Measurements from ENCODE around the gene RPAP3. TPM values are rescaled to one million over a fixed set of nuclear protein-coding genes. Genes with fewer than 3 reads are reported as not detected.

The RPAP3 gene
- total RNA-seq, 3 donors from 2014 or later: 11.4 to 25.0 (median 18.7) TPM

- no peaks in the 10 kb centered on the region for H3K27me3 ChIP-seq
- intact Hi-C loops (cut with DNase I; ENCODE audit: low total_unique reads): no loop called here
- peaks cover 8 to 10% of the 10 kb centered on the region in 2 donors for H3K4me1 ChIP-seq
- H3K4me3 ChIP-seq: no peak overlapping the region
- TF ChIP-seq POLR2A (IDR thresholded peaks at IDR 0.05) (no peak), POLR2AphosphoS5 (IDR thresholded peaks at IDR 0.05) (no peak), CTCF (IDR thresholded peaks at IDR 0.05) (no peak)
- H3K9me3 ChIP-seq: no peaks in the 10 kb centered on the region
- no peaks in the 10 kb centered on the region for H3K36me3 ChIP-seq
- DNase-seq (ENCODE audit: low spot score in 2 of 2): no peak
- no peak overlapping the region for H3K27ac ChIP-seq
Observed at GRCh38 chr12:47748899-47749298, 43.1 kb upstream of the RPAP3 start.

- peaks cover 8 to 9% of the 10 kb centered on the region in 2 donors for H3K4me1 ChIP-seq
- no peaks in the 10 kb centered on the region for H3K9me3 ChIP-seq
- H3K36me3 ChIP-seq: no peaks in the 10 kb centered on the region
- H3K27me3 ChIP-seq: no peaks in the 10 kb centered on the region
- DNase-seq (ENCODE audit: low spot score in 2 of 2): no peak
- intact Hi-C loops (cut with DNase I; ENCODE audit: low total_unique reads): no loop called here
- no peak for TF ChIP-seq CTCF (IDR thresholded peaks at IDR 0.05)
- no peak for TF ChIP-seq POLR2AphosphoS5 (IDR thresholded peaks at IDR 0.05)
- no peak for TF ChIP-seq POLR2A (IDR thresholded peaks at IDR 0.05)
- no peak overlapping the region for H3K4me3 ChIP-seq
- H3K27ac ChIP-seq: no peak overlapping the region
Observed at GRCh38 chr12:47748507-47748828, 42.6 kb upstream of the RPAP3 start.

- Histone ChIP-seq H3K27ac (no peak overlapping the region), H3K36me3 (no peaks in the 10 kb centered on the region), H3K27me3 (no peaks in the 10 kb centered on the region), H3K4me1 (peaks cover 8% of the 10 kb centered on the region in 2 donors), H3K4me3 (no peak overlapping the region), H3K9me3 (no peaks in the 10 kb centered on the region)
- intact Hi-C loops (cut with DNase I; ENCODE audit: low total_unique reads): no loop called here
- DNase-seq (ENCODE audit: low spot score in 2 of 2): no peak
- TF ChIP-seq POLR2A (IDR thresholded peaks at IDR 0.05) (no peak), POLR2AphosphoS5 (IDR thresholded peaks at IDR 0.05) (no peak), CTCF (IDR thresholded peaks at IDR 0.05) (no peak)
Observed at GRCh38 chr12:47747596-47748506, 42.0 kb upstream of the RPAP3 start.

- H3K9me3 ChIP-seq: no peaks in the 10 kb centered on the region
- no peak for DNase-seq (ENCODE audit: low spot score in 2 of 2)
- no peaks in the 10 kb centered on the region for H3K27me3 ChIP-seq
- H3K4me1 ChIP-seq: peaks cover under 1 to 4% of the 10 kb centered on the region in 2 donors
- TF ChIP-seq CTCF (IDR thresholded peaks at IDR 0.05): no peak
- no peak for TF ChIP-seq POLR2A (IDR thresholded peaks at IDR 0.05)
- TF ChIP-seq POLR2AphosphoS5 (IDR thresholded peaks at IDR 0.05): no peak
- H3K27ac ChIP-seq: no peak overlapping the region
- intact Hi-C loops (cut with DNase I; ENCODE audit: low total_unique reads): no loop called here
- H3K36me3 ChIP-seq: no peaks in the 10 kb centered on the region
- no peak overlapping the region for H3K4me3 ChIP-seq
Observed at GRCh38 chr12:47747126-47747525, 41.3 kb upstream of the RPAP3 start.

- Histone ChIP-seq H3K9me3 (no peaks in the 10 kb centered on the region), H3K4me3 (no peak overlapping the region), H3K27me3 (no peaks in the 10 kb centered on the region), H3K4me1 (peaks cover 0 to 5% of the 10 kb centered on the region in 2 donors), H3K27ac (peak overlapping the region in 1 of 2 donors; percentile 19), H3K36me3 (no peaks in the 10 kb centered on the region)
- no peak for DNase-seq (ENCODE audit: low spot score in 2 of 2)
- TF ChIP-seq POLR2AphosphoS5 (IDR thresholded peaks at IDR 0.05): no peak
- no peak for TF ChIP-seq POLR2A (IDR thresholded peaks at IDR 0.05)
- intact Hi-C loops (cut with DNase I; ENCODE audit: low total_unique reads): no loop called here
Observed at GRCh38 chr12:47746523-47746922, 40.7 kb upstream of the RPAP3 start.
